HG03060 (cell line): ENCODE data around the gene NRK.
"Not testable (repeated sequence)": the region's sequence is repeated elsewhere in the genome, so short reads cannot be mapped to it uniquely, and the experiment has no call there.

Experiments used
- ATAC-seq: cut with Tn5 transposase; IDR thresholded peaks from one replicate; pipeline ENCODE4 v1.9.1; 2021; ENCODE audit warnings: low read depth, moderate number of reproducible peaks; ENCODE audit not compliant: unreplicated experiment

Gene NRK

GRCh38 chrX:105882581-105883275 is 60.4 kb downstream of the NRK start:
- ATAC-seq = no peak

- no peak for ATAC-seq
These were observed 72.4 kb downstream of the NRK start for GRCh38 chrX:105894721-105895120.

- no peak for ATAC-seq
These were observed 87.2 kb downstream of the NRK start for GRCh38 chrX:105909576-105909975.

- ATAC-seq = no peak
These were observed 88.3 kb downstream of the NRK start for GRCh38 chrX:105910563-105911105.

- ATAC-seq = no peak
These were observed 122.9 kb downstream of the NRK start for GRCh38 chrX:105945266-105945665.

- no peak for ATAC-seq
These were observed 147.1 kb downstream of the NRK start for GRCh38 chrX:105969487-105969886.

GRCh38 chrX:105972690-105973386 is 150.5 kb downstream of the NRK start:
- no peak for ATAC-seq

- ATAC-seq = no peak
These were observed 151.0 kb downstream of the NRK start for GRCh38 chrX:105973387-105973739.

- no peak for ATAC-seq
These were observed 153.0 kb downstream of the NRK start for GRCh38 chrX:105975382-105975781.

- ATAC-seq = no peak
These were observed 159.6 kb downstream of the NRK start for GRCh38 chrX:105981772-105982485.

GRCh38 chrX:105988487-105988886 is 166.1 kb downstream of the NRK start:
- not testable (repeated sequence) for ATAC-seq

- no peak for ATAC-seq
These were observed 177.0 kb downstream of the NRK start for GRCh38 chrX:105999294-105999693.

GRCh38 chrX:106000203-106000602 is 177.9 kb downstream of the NRK start:
- ATAC-seq = no peak

GRCh38 chrX:106000609-106001008 is 178.3 kb downstream of the NRK start:
- ATAC-seq = not testable (repeated sequence)

- ATAC-seq = no peak
These were observed 183.3 kb downstream of the NRK start for GRCh38 chrX:106005684-106006083.

- no peak for ATAC-seq
These were observed 185.5 kb downstream of the NRK start for GRCh38 chrX:106007815-106008214.
